IPS-18c (cell line): Measurements from ENCODE around the gene CD300LG.
"Not testable (repeated sequence)": the region's sequence is repeated elsewhere in the genome, so short reads cannot be mapped to it uniquely, and the experiment has no call there.

Source experiments
- H3K4me3 ChIP-seq: 2 replicates; pipeline ENCODE4 v1.7.0; 2013; ENCODE audit warnings: low read depth, mild to moderate bottlenecking, low read length, moderate library complexity; ENCODE audit not compliant: insufficient read depth
- H3K9me3 ChIP-seq: one replicate; pipeline ENCODE4 v1.6.1; 2013; ENCODE audit warnings: mild to moderate bottlenecking, low read length, moderate library complexity; ENCODE audit not compliant: control insufficient read depth, insufficient read depth

CD300LG gene

DNA sequence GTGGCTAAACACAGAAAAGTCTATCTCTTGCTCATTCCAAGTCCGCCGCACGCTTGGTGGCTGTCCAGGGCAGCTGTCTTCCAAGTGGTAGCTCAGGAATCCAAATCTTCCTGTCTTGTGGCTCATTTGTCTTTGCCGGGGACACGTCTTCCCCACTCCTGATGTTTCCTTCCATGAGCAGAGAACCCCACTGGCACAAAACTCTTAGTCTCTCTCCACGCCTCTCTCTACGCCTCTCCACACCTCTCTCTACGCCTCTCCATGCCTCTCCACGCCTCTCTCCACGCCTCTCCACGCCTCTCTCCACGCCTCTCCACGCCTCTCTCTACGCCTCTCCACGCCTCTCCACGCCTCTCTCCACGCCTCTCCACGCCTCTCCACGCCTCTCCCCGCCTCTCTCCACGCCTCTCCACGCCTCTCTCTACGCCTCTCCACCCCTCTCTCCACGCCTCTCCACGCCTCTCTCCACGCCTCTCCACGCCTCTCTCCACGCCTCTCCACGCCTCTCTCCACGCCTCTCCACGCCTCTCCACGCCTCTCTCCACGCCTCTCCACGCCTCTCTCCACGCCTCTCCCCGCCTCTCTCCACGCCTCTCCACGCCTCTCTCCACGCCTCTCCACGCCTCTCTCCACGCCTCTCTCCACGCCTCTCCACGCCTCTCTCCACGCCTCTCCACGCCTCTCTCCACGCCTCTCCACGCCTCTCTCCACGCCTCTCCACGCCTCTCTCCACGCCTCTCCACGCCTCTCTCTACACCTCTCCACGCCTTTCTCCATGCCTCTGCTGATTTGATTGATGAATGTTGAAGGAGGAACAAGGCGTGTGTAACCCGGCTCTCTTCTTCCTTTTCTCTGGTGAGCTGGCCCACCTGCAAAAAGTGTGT is 4.6 kb upstream of the CD300LG start:
- not testable (repeated sequence) for H3K9me3 ChIP-seq, H3K4me3 ChIP-seq

DNA sequence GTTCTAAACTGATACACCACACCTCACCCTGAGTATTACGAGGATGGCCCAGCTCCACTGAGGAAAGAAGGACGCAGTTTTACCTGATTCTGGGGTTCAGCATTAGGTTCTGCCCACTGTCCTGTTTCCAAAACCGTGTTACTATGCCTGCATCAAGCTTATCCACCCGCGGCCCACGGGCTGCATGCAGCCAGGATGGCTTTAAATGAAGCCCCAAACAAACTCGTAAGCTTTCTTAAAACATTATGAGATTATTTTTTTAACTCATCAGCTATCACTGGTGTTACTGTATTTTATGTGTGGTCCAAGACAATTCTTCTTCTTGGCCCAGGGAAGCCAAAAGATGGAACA is 4.0 kb upstream of the CD300LG start:
- Histone ChIP-seq H3K4me3 (no peak overlapping the region), H3K9me3 (no peaks in the 10 kb centered on the region)

DNA sequence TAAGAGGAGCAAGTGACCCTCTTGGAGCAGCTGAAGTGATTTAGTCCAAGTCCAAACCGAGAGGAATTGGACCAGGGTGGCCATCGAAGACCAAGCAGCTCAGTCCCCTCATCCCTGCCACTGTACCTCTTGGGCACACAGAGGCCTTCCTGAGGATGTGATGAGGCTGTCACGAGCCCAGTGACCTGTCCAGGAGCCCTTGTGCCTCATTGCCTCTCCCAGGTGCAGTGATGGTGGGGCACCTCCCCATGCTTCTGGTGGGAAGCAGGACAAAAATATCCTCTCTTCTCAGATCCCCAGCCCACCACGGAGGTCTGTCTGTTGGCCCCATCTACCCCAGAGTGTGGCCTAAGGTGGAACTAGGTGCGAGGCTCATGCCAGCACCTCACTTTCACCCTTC is 2.7 kb upstream of the CD300LG start:
- Histone ChIP-seq H3K9me3 (no peaks in the 10 kb centered on the region), H3K4me3 (no peak overlapping the region)

DNA sequence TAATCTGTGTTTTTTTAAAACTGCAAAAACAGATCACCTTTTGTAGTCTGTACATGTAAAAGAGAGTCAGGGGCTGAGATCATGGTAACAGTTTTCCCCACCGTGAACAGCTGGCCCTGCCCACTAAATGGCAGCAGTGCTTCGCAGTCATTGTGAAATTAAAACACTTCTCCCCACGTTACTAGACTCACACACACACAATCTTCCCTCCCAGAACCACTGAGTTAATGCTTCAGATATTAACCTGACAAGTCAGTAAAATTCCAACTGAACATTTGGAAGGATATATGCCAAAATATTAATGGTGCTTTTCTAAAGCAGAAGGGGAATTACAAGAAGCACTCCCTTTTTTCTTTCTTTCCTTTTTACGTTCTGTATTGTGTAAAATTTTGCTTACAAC is 1.2 kb upstream of the CD300LG start:
- no peaks in the 10 kb centered on the region for H3K9me3 ChIP-seq
- H3K4me3 ChIP-seq, result no peak overlapping the region

DNA sequence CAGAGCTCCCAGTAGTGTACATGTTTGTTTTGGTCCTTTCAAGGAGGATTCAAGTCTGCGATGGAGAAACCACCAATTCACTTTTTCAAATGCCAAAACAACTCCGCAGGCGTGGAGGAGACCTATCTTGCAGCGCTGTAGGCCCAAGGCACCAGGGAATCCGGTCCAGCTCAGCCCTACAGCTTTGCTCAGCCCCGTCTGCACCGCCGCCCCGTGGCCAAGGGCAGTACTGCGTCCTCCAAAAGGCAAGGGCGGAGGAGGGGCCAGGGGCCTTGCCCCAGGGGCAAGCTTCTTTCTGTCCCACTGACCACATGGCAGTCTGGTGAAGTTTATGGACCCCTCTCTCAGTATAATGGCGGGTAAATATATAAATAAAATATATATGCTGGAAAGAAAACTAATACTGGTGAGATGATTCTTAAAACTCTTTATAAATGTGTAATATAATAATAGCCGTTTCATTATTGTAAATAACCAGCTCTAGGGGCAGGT is 709 bp upstream of the CD300LG start:
- H3K4me3 ChIP-seq, result no peak overlapping the region
- no peaks in the 10 kb centered on the region for H3K9me3 ChIP-seq

DNA sequence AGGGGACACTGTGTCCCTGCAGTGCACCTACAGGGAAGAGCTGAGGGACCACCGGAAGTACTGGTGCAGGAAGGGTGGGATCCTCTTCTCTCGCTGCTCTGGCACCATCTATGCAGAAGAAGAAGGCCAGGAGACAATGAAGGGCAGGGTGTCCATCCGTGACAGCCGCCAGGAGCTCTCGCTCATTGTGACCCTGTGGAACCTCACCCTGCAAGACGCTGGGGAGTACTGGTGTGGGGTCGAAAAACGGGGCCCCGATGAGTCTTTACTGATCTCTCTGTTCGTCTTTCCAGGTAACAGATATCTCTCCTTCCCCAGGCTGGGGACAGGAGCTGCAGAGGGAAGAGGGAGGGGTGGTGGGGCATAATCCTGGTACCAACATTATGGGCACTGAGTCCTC is 1.6 kb downstream of the CD300LG start:
- no peaks in the 10 kb centered on the region for H3K9me3 ChIP-seq
- H3K4me3 ChIP-seq, result no peak overlapping the region

DNA sequence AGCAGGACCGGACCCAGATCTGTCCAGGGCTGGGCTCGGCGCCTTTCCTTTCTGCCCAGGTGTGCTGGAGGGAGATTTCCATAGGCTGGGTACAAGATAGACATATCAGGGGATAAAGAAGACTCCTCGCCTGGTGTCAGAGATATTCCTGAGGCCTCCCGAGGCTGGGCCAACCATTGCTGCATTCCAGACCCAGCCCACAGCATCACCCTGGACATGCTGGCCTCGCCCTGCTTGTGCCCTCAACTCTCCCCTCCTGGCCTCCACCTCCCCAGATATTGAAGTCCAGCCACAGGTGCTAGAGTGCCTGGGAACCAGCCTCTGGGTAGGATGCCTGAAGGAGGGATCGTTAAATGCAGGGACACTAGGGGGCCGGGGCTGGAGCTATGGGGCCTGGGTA is 2.1 kb downstream of the CD300LG start:
- no peaks in the 10 kb centered on the region for H3K9me3 ChIP-seq
- H3K4me3 ChIP-seq, result no peak overlapping the region

DNA sequence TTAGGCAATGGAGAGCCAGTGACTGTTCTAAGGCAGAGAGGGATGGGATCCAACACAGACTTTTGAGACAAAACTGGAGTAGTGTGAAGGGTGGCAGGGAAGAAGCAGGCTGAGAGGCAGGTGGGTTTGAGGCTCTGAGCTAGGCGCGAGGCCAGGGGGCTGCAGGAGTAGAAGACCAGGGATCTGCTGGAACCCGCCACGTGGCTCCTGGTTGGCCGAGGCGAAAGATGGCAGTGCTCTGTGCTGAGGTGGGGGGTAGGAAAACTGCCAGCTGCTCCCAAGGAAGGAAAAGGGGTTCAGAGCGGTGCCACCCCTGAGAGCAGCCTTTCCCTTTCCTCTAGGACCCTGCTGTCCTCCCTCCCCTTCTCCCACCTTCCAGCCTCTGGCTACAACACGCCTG is 5.6 kb downstream of the CD300LG start:
- H3K9me3 ChIP-seq, result peaks cover 4% of the 10 kb centered on the region
- H3K4me3 ChIP-seq, result no peak overlapping the region

DNA sequence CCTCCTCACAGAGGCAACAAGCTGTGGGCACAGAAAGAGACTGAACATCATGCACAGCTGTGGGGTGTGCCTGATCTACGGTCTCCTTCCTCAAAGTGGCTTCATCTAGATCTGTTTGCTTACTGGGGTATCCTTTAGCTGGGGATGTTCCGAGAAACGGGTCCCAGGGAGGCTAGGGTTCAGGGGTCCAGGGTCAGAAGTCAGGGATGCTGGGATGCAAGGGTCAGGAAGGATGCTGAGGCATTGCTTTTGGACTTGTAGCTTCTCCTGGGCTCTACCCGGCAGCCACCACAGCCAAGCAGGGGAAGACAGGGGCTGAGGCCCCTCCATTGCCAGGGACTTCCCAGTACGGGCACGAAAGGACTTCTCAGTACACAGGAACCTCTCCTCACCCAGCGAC is 6.6 kb downstream of the CD300LG start:
- no peak overlapping the region for H3K4me3 ChIP-seq
- peaks cover 4% of the 10 kb centered on the region for H3K9me3 ChIP-seq

DNA sequence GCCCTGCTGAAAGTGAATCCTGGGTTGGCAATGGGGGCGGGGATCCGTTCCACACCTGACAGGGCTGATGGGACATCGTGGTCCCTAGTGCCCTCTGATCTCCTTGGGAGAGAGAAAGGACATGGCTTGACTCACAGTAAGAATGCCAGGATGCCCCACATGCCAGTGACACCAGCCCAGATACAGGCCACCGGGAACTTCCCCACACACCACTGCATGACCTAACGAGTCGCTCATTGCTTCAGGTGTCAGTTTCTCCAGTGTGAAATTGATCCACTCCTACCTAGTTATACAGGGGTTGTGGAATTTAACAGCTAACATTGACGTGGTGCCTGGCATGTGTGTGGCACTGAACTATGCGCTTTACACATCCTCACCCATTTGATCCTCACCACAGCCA is 7.5 kb downstream of the CD300LG start:
- H3K9me3 ChIP-seq, result peaks cover 4% of the 10 kb centered on the region

DNA sequence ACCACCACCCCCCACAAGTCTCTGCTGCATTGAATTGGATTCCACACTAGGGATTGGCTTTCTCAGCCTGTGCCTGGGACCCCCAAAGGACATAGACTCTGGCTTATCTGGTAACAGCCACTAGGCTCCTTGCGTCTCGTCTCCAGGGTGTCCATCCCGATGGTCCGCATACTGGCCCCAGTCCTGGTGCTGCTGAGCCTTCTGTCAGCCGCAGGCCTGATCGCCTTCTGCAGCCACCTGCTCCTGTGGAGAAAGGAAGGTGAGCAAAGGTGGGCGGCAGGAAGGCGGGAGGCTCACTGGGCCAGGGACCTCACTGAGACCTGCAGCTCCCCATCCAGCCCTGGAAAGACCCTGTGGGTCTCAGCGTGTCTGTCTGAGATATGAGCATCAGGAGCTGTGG is 8.1 kb downstream of the CD300LG start:
- no peak overlapping the region for H3K4me3 ChIP-seq
- peaks cover 4% of the 10 kb centered on the region for H3K9me3 ChIP-seq

More for the DNA sequence above, 7.5 kb downstream of the CD300LG start:
- H3K4me3 ChIP-seq, result no peak overlapping the region

DNA sequence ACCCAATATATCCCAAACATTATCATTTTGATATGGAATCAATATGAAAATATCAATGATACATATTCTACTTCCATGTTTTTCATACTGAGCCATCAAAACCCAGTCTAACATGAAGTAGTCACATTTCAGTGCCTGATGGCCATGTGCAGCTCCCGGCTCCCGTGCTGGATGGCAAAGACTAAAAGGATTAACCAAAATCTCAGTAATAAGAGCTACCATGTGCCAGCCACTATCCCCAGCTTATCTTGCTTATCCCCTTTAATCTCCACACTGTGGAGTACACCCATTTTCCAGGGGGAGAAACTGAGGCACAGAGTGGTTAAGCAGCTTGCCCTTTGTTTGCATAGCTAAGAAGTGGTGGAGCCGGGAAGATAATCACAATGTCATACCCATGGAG is 9.2 kb downstream of the CD300LG start:
- Histone ChIP-seq H3K9me3 (peaks cover 4% of the 10 kb centered on the region), H3K4me3 (no peak overlapping the region)

DNA sequence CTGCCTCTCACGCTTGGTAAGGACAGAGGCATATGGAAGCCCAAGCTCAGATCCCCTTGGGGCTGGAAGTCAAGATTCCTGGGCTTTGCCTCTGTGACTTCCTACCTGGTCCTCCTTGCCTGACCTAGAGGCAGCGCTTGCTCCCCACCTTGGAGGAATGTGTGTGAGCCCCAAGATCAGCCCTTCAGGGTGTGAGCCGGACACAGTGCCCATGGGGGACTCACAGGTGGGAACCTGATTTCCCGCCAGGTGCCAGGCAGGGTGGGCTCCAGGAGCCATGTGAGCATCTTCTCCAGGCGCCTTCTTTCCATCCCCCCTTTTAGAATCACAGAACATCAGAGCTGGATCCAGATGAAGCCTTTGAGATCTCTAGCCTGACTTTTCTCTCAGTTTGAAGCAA is 10.2 kb downstream of the CD300LG start:
- H3K9me3 ChIP-seq, result peaks cover 4% of the 10 kb centered on the region
- no peak overlapping the region for H3K4me3 ChIP-seq

DNA sequence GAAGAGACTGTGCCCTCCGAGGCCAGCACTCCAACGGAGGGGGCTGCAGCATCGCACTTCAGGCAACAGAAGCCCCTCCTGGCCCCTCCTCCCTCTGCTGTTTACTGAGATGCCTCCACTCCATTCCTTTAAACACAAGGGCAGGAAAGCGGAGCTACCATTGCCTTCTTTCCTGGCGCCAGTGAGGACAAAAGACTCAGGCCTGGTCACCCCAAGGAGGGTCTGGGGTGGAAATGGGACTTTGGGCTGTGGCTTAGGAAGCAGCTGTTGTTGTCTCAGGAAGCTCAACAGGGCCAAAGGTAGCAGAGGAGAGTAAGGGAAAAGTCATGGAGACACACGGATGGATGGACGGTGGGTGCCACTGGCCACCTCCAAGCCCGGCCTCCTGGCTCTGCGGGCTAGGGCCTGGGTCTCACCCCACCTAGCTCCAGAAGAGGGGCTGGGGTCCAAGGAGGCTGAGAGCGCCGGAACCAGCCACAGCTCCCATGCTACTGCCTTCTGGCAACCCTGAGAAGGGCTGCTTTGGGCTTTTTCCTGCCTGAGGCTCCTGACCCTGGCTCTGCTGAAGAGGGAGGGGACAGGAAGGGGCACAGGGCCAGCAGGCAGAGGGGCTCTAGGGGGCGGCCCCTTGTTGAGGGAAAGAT is 11.1 kb downstream of the CD300LG start:
- H3K9me3 ChIP-seq, result peaks cover 4% of the 10 kb centered on the region
- no peak overlapping the region for H3K4me3 ChIP-seq

DNA sequence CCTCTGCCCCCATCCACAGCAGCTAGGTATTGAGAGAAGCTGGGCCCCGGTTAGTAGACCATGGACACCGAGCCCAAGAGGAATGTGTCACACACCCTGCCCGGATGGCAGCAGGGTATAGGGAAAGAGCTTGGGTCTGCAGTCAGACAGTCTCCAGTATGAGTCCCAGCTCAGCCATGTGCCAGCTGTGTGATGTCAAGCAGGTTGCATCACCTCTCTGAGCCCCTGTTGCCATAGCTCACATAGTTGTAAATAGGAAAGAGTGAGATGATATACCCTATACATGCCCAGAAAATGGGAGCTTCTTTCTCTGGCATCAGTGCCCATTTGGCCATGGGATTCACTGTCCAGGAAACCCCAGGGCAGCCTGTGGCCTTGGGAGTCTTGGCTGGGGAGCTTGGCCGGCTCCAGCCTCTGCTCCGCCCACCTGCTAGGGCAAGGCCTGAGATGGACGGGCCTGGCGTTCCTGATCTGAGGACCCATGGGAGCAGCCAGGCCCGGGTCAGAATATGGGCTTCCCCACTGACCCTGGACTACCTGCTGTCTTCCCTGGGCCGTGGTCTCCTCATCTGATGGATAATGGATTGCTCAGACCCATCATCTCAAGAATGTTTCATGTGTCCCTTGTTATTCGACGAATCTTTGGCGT is 13.2 kb downstream of the CD300LG start:
- no peak overlapping the region for H3K4me3 ChIP-seq
- H3K9me3 ChIP-seq, result peaks cover 4% of the 10 kb centered on the region

DNA sequence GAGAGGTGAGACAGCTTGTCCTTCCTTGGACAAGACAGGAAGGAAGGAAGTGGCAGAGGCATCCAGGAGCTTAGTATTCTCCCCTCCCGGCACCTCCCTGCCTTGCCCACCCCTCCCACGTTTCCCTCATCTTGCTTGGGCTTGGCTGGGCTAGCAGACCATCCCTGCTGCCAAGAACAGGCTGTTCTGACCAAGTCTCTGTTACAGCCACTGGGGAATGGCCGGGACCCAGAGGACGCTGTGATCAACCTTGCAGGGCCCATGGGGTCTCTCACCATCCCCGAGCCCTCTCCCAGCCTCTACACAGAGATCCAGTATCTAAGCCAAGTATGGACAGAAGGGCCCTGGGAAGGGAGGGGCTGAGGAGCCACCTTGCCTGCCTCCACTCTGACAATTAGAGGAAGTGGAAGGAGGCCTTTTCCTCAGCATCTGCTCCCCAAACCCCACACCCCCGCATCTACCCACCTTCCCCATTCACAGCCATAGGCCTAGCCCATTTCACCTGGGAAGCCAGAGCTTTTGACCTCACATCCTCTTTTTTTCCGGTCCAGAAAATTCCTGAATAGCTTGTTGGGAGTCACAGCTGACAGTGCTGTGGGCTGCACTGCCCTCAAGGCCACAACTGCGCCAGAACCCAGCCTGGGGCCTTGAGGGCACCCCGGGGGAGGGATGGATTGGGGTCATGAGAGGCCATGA is 14.1 kb downstream of the CD300LG start:
- H3K4me3 ChIP-seq, result no peak overlapping the region
- H3K9me3 ChIP-seq, result peaks cover 4% of the 10 kb centered on the region

DNA sequence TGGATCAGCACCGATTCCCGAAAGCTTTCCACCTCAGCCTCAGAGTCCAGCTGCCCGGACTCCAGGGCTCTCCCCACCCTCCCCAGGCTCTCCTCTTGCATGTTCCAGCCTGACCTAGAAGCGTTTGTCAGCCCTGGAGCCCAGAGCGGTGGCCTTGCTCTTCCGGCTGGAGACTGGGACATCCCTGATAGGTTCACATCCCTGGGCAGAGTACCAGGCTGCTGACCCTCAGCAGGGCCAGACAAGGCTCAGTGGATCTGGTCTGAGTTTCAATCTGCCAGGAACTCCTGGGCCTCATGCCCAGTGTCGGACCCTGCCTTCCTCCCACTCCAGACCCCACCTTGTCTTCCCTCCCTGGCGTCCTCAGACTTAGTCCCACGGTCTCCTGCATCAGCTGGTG is 15.0 kb downstream of the CD300LG start:
- Histone ChIP-seq H3K4me3 (no peak overlapping the region), H3K9me3 (peaks cover 2% of the 10 kb centered on the region)
